GM10266 (cell line): Measurements from ENCODE around the gene KANSL2.
"Not testable (repeated sequence)": the region's sequence is repeated elsewhere in the genome, so short reads cannot be mapped to it uniquely, and the experiment has no call there.

Experiments used
- DNase-seq: peaks from one replicate; pipeline ENCODE4 v3.0.0; 2012; ENCODE audit errors: extremely low spot score
- CTCF ChIP-seq: IDR thresholded peaks from 2 replicates; pipeline ENCODE4 v1.5.1; 2012; ENCODE audit warnings: mild to moderate bottlenecking, low read depth; ENCODE audit not compliant: control insufficient read depth, insufficient read depth; ENCODE audit errors: missing control alignments

Gene KANSL2

GRCh38 chr12:48643011-48643410 lies 39.0 kb downstream of the KANSL2 start:
- TF ChIP-seq CTCF = no peak
- DNase-seq = no peak

DNA sequence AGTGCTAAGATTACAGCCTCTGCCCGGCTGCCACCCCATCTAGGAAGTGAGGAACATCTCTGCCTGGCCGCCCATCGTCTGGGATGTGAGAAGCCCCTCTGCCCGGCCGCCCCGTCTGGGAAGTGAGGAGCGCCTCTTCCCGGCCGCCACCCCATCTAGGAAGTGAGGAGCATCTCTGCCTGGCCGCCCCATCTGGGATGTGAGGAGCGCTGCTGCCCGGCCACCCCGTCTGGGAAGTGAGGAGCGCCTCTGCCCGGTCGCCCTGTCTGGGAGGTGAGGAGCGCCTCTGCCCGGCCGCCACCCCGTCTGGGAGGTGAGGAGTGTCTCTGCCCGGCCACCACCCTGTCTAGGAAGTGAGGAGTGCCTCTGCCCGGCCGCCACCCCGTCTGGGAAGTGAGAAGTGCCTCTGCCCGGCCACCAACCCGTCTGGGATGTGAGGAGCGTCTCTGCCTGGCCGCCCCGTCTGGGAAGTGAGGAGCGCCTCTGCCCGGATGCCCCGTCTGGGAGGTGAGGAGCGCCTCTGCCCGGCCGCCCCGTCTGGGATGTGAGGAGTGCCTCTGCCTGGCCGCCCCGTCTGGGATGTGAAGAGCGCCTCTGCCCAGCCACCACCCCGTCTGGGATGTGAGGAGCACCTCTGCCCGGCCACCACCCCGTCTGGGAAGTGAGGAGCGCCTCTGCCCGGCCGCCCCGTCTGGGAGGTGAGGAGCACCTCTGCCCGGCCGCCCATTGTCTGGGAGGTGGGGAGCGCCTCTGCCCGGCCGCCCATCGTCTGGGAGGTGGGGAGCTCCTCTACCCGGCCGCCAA lies 40.1 kb downstream of the KANSL2 start:
- not testable (repeated sequence) for DNase-seq

DNA sequence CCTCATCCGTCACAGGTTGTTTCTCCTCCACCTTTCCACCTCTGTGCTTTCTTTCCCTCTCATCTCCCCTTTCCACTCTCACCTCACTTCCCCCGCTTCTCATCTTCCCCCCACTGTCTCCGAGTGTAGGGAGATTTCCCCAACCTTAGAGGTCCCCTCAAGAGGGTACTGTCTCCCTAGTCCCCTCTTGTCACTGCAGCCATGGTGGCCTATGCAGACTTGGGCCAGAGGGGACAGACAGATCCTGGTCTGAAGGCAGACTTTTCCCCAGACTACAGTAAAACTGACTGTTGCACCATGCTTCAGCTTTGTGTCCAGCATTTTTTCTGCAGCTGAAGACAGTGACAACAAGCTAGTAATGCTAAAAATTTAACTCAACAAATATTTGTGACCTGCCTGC lies 41.2 kb downstream of the KANSL2 start:
- DNase-seq = no peak
- no peak for TF ChIP-seq CTCF

GRCh38 chr12:48640428-48640827 lies 41.6 kb downstream of the KANSL2 start:
- no peak for DNase-seq
- TF ChIP-seq CTCF = no peak

- DNase-seq = no peak
- TF ChIP-seq CTCF = no peak
Measured at GRCh38 chr12:48631071-48631470, 51.0 kb downstream of the KANSL2 start.

DNA sequence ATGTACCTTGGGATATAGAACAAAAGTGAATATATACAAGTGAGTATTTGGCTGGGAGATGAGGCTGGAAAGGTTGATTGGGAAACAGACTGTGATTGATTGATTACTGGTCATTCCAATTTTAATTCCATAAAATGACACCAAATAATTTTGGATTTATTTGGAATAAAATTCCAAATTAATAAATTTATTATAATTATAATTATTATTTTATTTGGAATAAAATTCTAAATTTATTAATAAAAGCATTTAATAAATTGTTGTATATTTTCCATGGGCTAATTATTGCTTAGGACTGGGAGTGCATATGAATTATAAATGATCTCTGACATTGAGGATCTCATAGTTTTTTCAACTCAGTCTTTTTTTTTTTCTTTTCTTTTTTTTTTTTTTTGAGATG lies 51.7 kb downstream of the KANSL2 start:
- DNase-seq = no peak
- TF ChIP-seq CTCF = no peak

DNA sequence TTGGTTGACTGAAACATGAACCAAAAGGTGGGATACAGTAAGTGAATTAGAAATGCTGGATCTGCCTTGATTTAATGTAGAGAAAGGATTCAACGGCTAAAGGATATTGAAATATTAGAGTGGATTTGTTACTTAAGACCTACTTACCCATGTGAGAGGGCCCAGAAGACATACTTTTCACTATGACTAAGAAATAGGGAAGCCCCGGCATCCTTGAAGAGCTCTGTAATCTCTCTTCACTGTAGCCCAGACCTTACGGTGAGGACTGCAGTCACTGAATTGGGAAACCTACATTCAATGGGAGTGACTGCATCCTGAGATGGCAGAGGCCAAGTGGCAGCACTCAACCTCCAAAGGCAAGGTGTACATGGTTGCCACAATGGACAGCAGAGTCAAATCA lies 52.5 kb downstream of the KANSL2 start:
- no peak for DNase-seq
- no peak for TF ChIP-seq CTCF

- DNase-seq = no peak
- TF ChIP-seq CTCF = no peak
Measured at GRCh38 chr12:48627556-48627955, 54.5 kb downstream of the KANSL2 start.

DNA sequence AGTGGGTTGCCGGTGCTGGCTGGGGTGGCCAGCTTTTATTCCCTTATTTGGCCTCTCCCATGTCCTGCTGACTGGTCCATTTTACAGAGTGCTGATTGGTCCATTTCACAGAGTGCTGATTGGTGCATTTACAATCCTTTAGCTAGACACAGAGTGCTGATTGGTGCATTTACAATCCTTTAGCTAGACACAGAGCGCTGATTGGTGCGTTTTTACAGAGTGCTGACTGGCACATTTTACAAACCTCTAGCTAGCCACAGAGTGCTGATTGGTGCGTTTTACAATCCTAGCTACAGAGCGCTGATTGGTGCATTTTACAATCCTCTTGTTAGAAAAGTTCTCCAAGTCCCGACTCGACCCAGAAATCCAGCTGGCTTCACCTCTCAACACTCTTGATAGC lies 59.0 kb downstream of the KANSL2 start:
- DNase-seq = not testable (repeated sequence)
